Erythroblast (primary cell): ENCODE measurements around the gene MZF1.

Source experiments
- GATA1 ChIP-seq: IDR thresholded peaks from 2 replicates; pipeline ENCODE4 v1.6.1; 2011; ENCODE audit warnings: low read depth, mild to moderate bottlenecking, control low read depth, low read length, moderate library complexity
- POLR2A ChIP-seq: IDR thresholded peaks from 2 replicates; pipeline ENCODE4 v1.6.1; 2011; ENCODE audit warnings: mild to moderate bottlenecking, low read length

DNA sequence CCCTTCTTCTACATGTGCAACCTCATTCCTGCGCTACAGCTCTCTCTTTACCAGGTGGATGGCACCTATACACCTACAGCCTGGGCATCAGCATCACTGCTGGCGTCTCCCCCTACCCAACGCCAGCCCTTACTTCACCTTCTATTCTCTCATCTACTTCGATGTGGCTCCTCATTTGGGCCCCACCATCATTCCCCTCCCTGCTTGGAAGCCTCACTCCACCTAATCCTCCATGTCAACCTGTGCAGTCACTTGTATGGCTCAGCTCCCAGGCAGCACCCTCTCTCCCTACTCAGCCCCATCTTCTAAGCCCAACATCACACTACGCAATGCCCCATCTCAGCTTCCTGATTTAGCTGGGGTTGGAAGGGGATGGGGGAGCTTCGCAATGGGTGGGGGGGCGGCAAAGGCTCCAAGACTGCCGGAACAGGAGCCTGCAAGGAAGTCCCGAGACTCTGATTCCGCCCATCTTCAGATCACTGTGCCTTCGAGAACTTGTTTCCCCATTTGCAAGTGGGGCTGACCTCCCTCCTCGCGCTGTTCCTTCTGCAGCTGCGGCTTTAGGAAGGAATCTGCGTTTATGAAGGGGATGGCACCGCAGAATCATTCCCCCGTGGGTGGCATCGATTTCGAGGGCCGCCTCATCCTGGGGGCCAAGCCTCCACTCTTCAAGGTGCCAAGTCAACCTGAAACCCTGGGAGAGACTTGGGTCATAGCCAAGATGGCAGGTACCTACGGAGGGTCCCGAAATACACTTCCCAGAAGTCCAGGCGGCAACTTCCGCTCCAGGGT, 913 bp downstream of the MZF1 start:
- TF ChIP-seq POLR2A (no peak), GATA1 (no peak)
